Psoas muscle (tissue), 8 donors: ENCODE data around the gene TXNDC11. TPM values are rescaled to one million over a fixed set of nuclear protein-coding genes. Genes with fewer than 3 reads are reported as not detected.

Experiments used
- ATAC-seq, 4 donors: fragments of 200-7000 bp; cut with Tn5 transposase; one replicate each; pipeline ENCODE4 v1.9.1; 2020; ENCODE audit warnings: moderate library complexity in 3 of 4, mild to moderate bottlenecking in 2 of 4
- DNase-seq, 2 donors: peaks; one replicate each; pipeline ENCODE4 v3.0.0-alpha.2; 2020
- H3K27ac ChIP-seq: fragments of 200-600 bp; one replicate; pipeline ENCODE4 v1.8.0; 2022
- H3K27me3 ChIP-seq, 3 donors: fragments of 200-600 bp in 1 of 3; one replicate each; pipeline versions ENCODE4 v1.6.1 to v1.8.0; 2013 to 2022; ENCODE audit warnings: low read length in 2 of 3, mild to moderate bottlenecking in 2 of 3, moderate library complexity in 1 of 3; ENCODE audit not compliant: insufficient read depth in 3 of 3
- H3K36me3 ChIP-seq, 2 donors: fragments of 200-600 bp in 1 of 2; one replicate each; pipeline versions ENCODE4 v1.6.1 to v1.8.0; 2013 to 2022; ENCODE audit warnings: low read depth in 1 of 2, mild to moderate bottlenecking in 1 of 2, moderate library complexity in 1 of 2; ENCODE audit not compliant: insufficient read depth in 1 of 2
- H3K4me1 ChIP-seq: fragments of 200-600 bp; one replicate; pipeline ENCODE4 v1.8.0; 2022
- H3K4me3 ChIP-seq: fragments of 200-600 bp; one replicate; pipeline ENCODE4 v1.8.0; 2022; ENCODE audit warnings: mild to moderate bottlenecking
- H3K9me3 ChIP-seq: fragments of 200-600 bp; one replicate; pipeline ENCODE4 v1.8.0; 2022
- CTCF ChIP-seq: fragments of 200-600 bp; IDR thresholded peaks from one replicate; pipeline ENCODE4 v1.8.0; 2022; ENCODE audit warnings: antibody characterized with exemption
- WGBS, 3 donors: extraction: QIAGEN DNeasy Blood & Tissue Kit; methylation state at CpG; one replicate each; pipeline versions ENCODE4 v1.1.6 to v1.1.7; 2013; 5-methylcytosine and 5-hydroxymethylcytosine counted together
- intact Hi-C, 2 donors: fragments of 100-400 bp; cut with DNase I; formaldehyde crosslinking; loops; one replicate each; pipeline versions ENCODE4 v1.11.0 to v1.14.2; 2022
- polyA plus RNA-seq, 3 donors: library from polyadenylated mRNA; stranded (reverse); fragments of 200-250 nt; gene quantifications; one replicate each; pipeline ENCODE4 v1.2.3, GENCODE V29; 2013
- total RNA-seq, 4 donors: library from RNA; stranded (reverse); fragmentation: NEBNext Ultra II Directional in 2 of 4; extraction: Animal tissue kit (Norgen Biotek cat#: 25700) in 2 of 4; gene quantifications; one replicate each; pipeline versions ENCODE4 v1.2.1 to v1.2.4, GENCODE V29; 2021 to 2023
- donor health status: healthy with polysubstance abuse.
- donor health status: DM: no; HTN: no; CAD: no; lungs with moderate emphysema.
- donor health status: Bipolar disorder and iron deficiency.
- donor health status: healthy.
- donor health status: DM: yes; HTN: yes; CAD: no.
- donor health status: DM: no; HTN: no; CAD: no.
- donor health status: DM: no; HTN: no; CAD: no.
- donor health status: DM: yes; HTN: yes; CAD: no.

Gene TXNDC11
- total and polyA plus RNA-seq, 7 donors = 21.3 to 49.1 (median 37.2) TPM

GRCh38 chr16:11759997-11760396, 17.3 kb upstream of the TXNDC11 start:
- intact Hi-C loops = loop anchor here in 1 of 2 donors (10.0 kb wide), 1 partner anchor 85 kb away; no protein-coding TSS in a partner anchor
- 96 to 98% (median 97%) methylated on average over 4 of the region's 4 CpGs for WGBS, 3 donors
- Histone ChIP-seq H3K4me3 (no peak overlapping the region), H3K4me1 (no peaks in the 10 kb centered on the region), H3K9me3 (no peaks in the 10 kb centered on the region), H3K27me3 (no peaks in the 10 kb centered on the region), H3K27ac (no peak overlapping the region), H3K36me3 (peaks cover 17 to 100% of the 10 kb centered on the region in 2 donors)
- no peak for DNase-seq
- ATAC-seq = no peak
- TF ChIP-seq CTCF = no peak

- Histone ChIP-seq H3K9me3 (no peaks in the 10 kb centered on the region), H3K27ac (no peak overlapping the region), H3K27me3 (no peaks in the 10 kb centered on the region), H3K4me1 (no peaks in the 10 kb centered on the region), H3K4me3 (no peak overlapping the region), H3K36me3 (peaks cover 17 to 100% of the 10 kb centered on the region in 2 donors)
- WGBS, 3 donors = 83 to 92% (median 89%) methylated on average over 9 of the region's 9 CpGs
- intact Hi-C loops = no loop called here
- TF ChIP-seq CTCF = no peak
- no peak for DNase-seq
- no peak for ATAC-seq
Measured at GRCh38 chr16:11759163-11759834, 16.6 kb upstream of the TXNDC11 start.

- no peak for TF ChIP-seq CTCF
- Histone ChIP-seq H3K4me3 (no peak overlapping the region), H3K27ac (no peak overlapping the region), H3K9me3 (no peaks in the 10 kb centered on the region), H3K27me3 (no peaks in the 10 kb centered on the region), H3K4me1 (no peaks in the 10 kb centered on the region), H3K36me3 (peaks cover 13 to 100% of the 10 kb centered on the region in 2 donors)
- intact Hi-C loops = no loop called here
- 74 to 79% (median 77%) methylated on average over 10 of the region's 10 CpGs for WGBS, 3 donors
- no peak for DNase-seq
- ATAC-seq = peak in 1 of 4 donors; percentile 22
Measured at GRCh38 chr16:11757671-11758545, 15.3 kb upstream of the TXNDC11 start.

GRCh38 chr16:11756248-11756647, 13.6 kb upstream of the TXNDC11 start:
- no peak overlapping the region for H3K27ac ChIP-seq
- H3K9me3 ChIP-seq = no peaks in the 10 kb centered on the region
- 92 to 94% (median 93%) methylated on average over 3 of the region's 3 CpGs for WGBS, 3 donors
- no peak for DNase-seq
- intact Hi-C loops = no loop called here
- H3K4me3 ChIP-seq = no peak overlapping the region
- no peak for ATAC-seq
- no peaks in the 10 kb centered on the region for H3K4me1 ChIP-seq
- no peaks in the 10 kb centered on the region for H3K27me3 ChIP-seq
- peaks cover 18 to 100% of the 10 kb centered on the region in 2 donors for H3K36me3 ChIP-seq
- no peak for TF ChIP-seq CTCF
